PC-3 (cell line): ENCODE results near the gene DENND4B. TPM values are rescaled to one million over a fixed set of nuclear protein-coding genes. Genes with fewer than 3 reads are reported as not detected.

Experiments
- ATAC-seq: fragments of 200-7000 bp; cut with Tn5 transposase; 2 replicates; pipeline ENCODE4 v1.9.1; 2020; ENCODE audit warnings: mild to moderate bottlenecking, moderate library complexity
- BruUV-seq: library from RNA; stranded (reverse); fragments of 400-500 nt; replicated peaks from 2 replicates; lab custom pipeline; 2021; lab: Mats Ljungman, UMichigan
- CTCF ChIA-PET: fragments of 300-600 bp; sonication (Branson Sonifier 250); formaldehyde crosslinking; loops from one replicate; lab custom pipeline; 2022; ENCODE audit warnings: antibody characterized with exemption; lab: Charles Lee
- POLR2A ChIA-PET: fragments of 300-600 bp; sonication (Branson Sonifier 250); formaldehyde crosslinking; loops from one replicate; lab custom pipeline; 2022; ENCODE audit warnings: antibody characterized with exemption; ENCODE audit not compliant: unreplicated experiment; lab: Charles Lee
- DNase-seq: peaks from one replicate; pipeline ENCODE4 v3.0.0-alpha.2; 2015
- H2AFZ ChIP-seq: fragments of 300-600 bp; sonication (generic); 2 replicates; pipeline ENCODE4 v1.6.0; 2016; ENCODE audit warnings: antibody characterized with exemption, low read length
- H3F3A ChIP-seq: fragments of 300-600 bp; sonication (generic); one replicate; pipeline ENCODE4 v1.6.0; 2017; ENCODE audit warnings: antibody characterized with exemption, low read length, control low read depth, mild to moderate bottlenecking; ENCODE audit not compliant: unreplicated experiment
- H3K27ac ChIP-seq: fragments of 300-600 bp; sonication (generic); 2 replicates; pipeline ENCODE4 v1.5.1; 2016; ENCODE audit warnings: mild to moderate bottlenecking, low read length
- H3K27me3 ChIP-seq: fragments of 300-600 bp; sonication (generic); 2 replicates; pipeline ENCODE4 v1.6.1; 2016; ENCODE audit warnings: low read length, mixed read lengths
- H3K36me3 ChIP-seq: fragments of 300-600 bp; sonication (generic); 2 replicates; pipeline ENCODE4 v1.6.1; 2016; ENCODE audit warnings: low read depth, mixed run types, low read length, mixed read lengths
- H3K4me1 ChIP-seq: fragments of 300-600 bp; sonication (generic); 2 replicates; pipeline ENCODE4 v1.5.1; 2016; ENCODE audit warnings: low read length; ENCODE audit not compliant: insufficient read depth
- H3K4me2 ChIP-seq: fragments of 300-600 bp; sonication (generic); 2 replicates; pipeline ENCODE4 v1.6.0; 2016; ENCODE audit warnings: low read length
- H3K4me3 ChIP-seq: fragments of 300-600 bp; sonication (generic); 2 replicates; pipeline ENCODE4 v1.5.1; 2016; ENCODE audit warnings: mild to moderate bottlenecking, low read length, mixed read lengths
- H3K79me2 ChIP-seq: fragments of 300-600 bp; sonication (generic); 2 replicates; pipeline ENCODE4 v1.6.1; 2017; ENCODE audit warnings: low read length, mixed read lengths
- H3K9ac ChIP-seq: fragments of 300-600 bp; sonication (generic); 2 replicates; pipeline ENCODE4 v1.6.0; 2016; ENCODE audit warnings: mild to moderate bottlenecking, low read length
- H3K9me2 ChIP-seq: fragments of 300-600 bp; sonication (generic); replicated peaks from 2 replicates; pipeline ENCODE4 v1.6.1; 2016; ENCODE audit warnings: mixed run types, low read length, mixed read lengths
- H3K9me3 ChIP-seq: fragments of 300-600 bp; sonication (generic); 2 replicates; pipeline ENCODE4 v1.6.1; 2016; ENCODE audit warnings: low read length, mixed read lengths
- H4K20me1 ChIP-seq: fragments of 300-600 bp; sonication (generic); 2 replicates; pipeline ENCODE4 v1.6.1; 2016; ENCODE audit warnings: low read length, mixed read lengths
- EZH2 ChIP-seq: fragments of 300-600 bp; sonication (generic); IDR thresholded peaks from one replicate; pipeline ENCODE4 v1.6.1; 2017; ENCODE audit warnings: antibody characterized with exemption, mild to moderate bottlenecking, low read length; ENCODE audit not compliant: unreplicated experiment
- EZH2phosphoT487 ChIP-seq: fragments of 300-600 bp; sonication (generic); IDR thresholded peaks from 2 replicates; pipeline ENCODE4 v1.6.1; 2018; ENCODE audit warnings: mild to moderate bottlenecking, antibody characterized with exemption, low read length, borderline replicate concordance
- intact Hi-C: fragments of 100-400 bp; cut with micrococcal nuclease; formaldehyde crosslinking; loops from 2 replicates; pipeline ENCODE4 v1.9.0; 2023
- total RNA-seq: library from RNA; depleted of rRNA; stranded (reverse); fragments of >200 nt; gene quantifications from 2 replicates; pipeline ENCODE4 v1.2.3, GENCODE V29; 2014
- TF ChIP-seq, protein P1 (sequence below): fragments of 300-600 bp; sonication (generic); conservative IDR thresholded peaks from 2 replicates; pipeline ENCODE4 v1.5.1; 2017; ENCODE audit warnings: antibody characterized with exemption, low read depth, mild to moderate bottlenecking, low read length

The DENND4B gene
- total RNA-seq, 1 experiment from 2014 or later: 27.3 TPM

DNA sequence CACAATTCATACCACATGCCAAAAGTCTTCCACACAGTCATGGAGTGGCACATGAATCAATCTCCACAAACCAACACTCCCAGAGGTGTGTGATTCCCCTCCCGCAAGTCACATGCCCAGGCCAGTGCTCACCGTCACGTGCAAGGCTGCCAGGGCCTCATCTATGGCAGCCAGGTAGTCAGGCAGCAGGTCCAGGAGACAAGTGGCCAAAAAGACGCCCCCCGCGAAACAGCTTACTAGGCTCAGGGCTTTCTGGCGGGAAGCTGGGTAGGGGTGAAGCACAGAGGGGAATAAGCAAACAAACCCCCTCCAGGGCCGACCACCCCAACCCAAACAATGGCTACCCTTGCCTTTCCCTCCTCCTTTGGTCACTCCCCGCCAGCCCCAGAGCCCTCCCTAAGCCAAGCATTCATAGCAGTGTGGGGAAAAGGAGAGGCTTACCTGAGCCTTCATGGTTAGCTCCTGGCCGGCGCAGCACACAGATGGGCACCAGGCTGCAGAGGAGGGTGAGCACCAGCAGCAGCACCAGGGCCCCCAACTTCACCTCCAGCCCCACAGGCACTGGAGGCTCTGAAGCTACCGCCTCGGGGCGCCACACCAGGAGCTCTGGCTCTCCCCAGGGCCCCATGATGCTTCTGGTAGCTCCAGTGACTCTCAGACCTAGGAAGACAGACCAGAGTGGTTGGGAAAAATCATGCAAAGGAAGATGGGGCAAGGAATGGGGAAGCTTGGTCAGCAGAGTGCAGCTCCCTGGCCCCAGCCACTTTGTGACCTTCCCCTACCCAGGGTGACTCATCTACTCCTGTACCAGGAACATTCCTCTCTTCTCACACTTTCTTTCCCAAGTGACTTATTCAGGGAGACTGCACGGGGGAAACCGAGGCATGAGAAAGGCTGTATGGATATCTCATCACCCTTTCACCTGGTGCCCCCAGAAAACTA lies 15.8 kb upstream of the DENND4B start:
- no peaks in the 10 kb centered on the region for H3K9me2 ChIP-seq
- no TSS peak for BruUV-seq
- ChIA-PET POLR2A (no interaction called here), CTCF (interaction anchor here (1.4 to 1.5 kb wide), 2 partner anchors 15 to 23 kb away, joined by 4 to 5 read pairs; partner anchors contain the start of gene RAB13)
- peaks cover 7% of the 10 kb centered on the region for H3F3A ChIP-seq
- peaks cover 57% of the 10 kb centered on the region for H3K79me2 ChIP-seq
- H3K36me3 ChIP-seq: no peaks in the 10 kb centered on the region; the same call in 1 of the 2 replicates
- no peak for ATAC-seq
- peak overlapping the region; percentile 87 for H2AFZ ChIP-seq
- peak overlapping the region; percentile 98 for H3K4me2 ChIP-seq
- DNase-seq: peak; percentile 56
- H3K27me3 ChIP-seq: no peaks in the 10 kb centered on the region
- intact Hi-C loops: loop anchor here (1.0 kb wide), 1 partner anchor 24 kb away; the partner anchor contains the start of gene RAB13
- no peaks in the 10 kb centered on the region for H3K9me3 ChIP-seq
- H4K20me1 ChIP-seq: no peaks in the 10 kb centered on the region
- TF ChIP-seq EZH2phosphoT487: no peak
- TF ChIP-seq, protein P1, sequence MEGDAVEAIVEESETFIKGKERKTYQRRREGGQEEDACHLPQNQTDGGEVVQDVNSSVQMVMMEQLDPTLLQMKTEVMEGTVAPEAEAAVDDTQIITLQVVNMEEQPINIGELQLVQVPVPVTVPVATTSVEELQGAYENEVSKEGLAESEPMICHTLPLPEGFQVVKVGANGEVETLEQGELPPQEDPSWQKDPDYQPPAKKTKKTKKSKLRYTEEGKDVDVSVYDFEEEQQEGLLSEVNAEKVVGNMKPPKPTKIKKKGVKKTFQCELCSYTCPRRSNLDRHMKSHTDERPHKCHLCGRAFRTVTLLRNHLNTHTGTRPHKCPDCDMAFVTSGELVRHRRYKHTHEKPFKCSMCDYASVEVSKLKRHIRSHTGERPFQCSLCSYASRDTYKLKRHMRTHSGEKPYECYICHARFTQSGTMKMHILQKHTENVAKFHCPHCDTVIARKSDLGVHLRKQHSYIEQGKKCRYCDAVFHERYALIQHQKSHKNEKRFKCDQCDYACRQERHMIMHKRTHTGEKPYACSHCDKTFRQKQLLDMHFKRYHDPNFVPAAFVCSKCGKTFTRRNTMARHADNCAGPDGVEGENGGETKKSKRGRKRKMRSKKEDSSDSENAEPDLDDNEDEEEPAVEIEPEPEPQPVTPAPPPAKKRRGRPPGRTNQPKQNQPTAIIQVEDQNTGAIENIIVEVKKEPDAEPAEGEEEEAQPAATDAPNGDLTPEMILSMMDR: no peak
- TF ChIP-seq EZH2: no peak
- H3K4me1 ChIP-seq: peaks cover 36% of the 10 kb centered on the region
- H3K27ac ChIP-seq: peak overlapping the region; percentile 64
- H3K4me3 ChIP-seq: peak overlapping the region; percentile 84
- H3K9ac ChIP-seq: peak overlapping the region; percentile 83

DNA sequence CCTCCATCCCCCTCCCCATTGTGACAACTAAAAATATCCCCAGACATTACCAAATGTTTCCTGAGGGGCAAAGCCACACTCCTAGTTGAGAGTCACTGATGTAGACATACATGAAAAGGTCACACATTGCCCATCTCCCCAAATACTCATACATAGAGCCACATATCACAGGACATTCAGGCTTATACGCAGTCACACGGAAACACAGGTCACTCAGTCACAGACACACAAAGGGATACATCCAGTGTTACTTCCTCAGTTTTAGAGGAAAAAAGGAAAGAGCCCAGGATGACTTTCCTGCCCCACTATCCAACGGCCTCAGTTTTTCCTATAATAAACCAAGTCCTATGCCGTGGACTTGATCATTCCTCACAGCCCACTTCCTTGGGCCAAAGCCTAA lies 14.9 kb upstream of the DENND4B start:
- no peak overlapping the region for H3K9ac ChIP-seq
- H3K4me2 ChIP-seq: peak overlapping the region; percentile 98
- no peaks in the 10 kb centered on the region; the same call in 1 of the 2 replicates for H3K36me3 ChIP-seq
- no peaks in the 10 kb centered on the region for H3K27me3 ChIP-seq
- TF ChIP-seq EZH2 (no peak), EZH2phosphoT487 (no peak)
- TF ChIP-seq, protein P1: no peak
- POLR2A ChIA-PET: no interaction called here
- no peak overlapping the region for H3K27ac ChIP-seq
- intact Hi-C loops: no loop called here
- H3K79me2 ChIP-seq: peaks cover 63% of the 10 kb centered on the region
- peak overlapping the region; percentile 84 for H3K4me3 ChIP-seq
- BruUV-seq: no TSS peak
- H3K4me1 ChIP-seq: peaks cover 43% of the 10 kb centered on the region
- no peaks in the 10 kb centered on the region for H3K9me2 ChIP-seq
- peaks cover 6% of the 10 kb centered on the region; the same call in 1 of the 2 replicates for H4K20me1 ChIP-seq
- ATAC-seq (no peak), DNase-seq (no peak)
- H3K9me3 ChIP-seq: no peaks in the 10 kb centered on the region
- no peak overlapping the region for H2AFZ ChIP-seq
- H3F3A ChIP-seq: peaks cover 7% of the 10 kb centered on the region
- CTCF ChIA-PET: no interaction called here

DNA sequence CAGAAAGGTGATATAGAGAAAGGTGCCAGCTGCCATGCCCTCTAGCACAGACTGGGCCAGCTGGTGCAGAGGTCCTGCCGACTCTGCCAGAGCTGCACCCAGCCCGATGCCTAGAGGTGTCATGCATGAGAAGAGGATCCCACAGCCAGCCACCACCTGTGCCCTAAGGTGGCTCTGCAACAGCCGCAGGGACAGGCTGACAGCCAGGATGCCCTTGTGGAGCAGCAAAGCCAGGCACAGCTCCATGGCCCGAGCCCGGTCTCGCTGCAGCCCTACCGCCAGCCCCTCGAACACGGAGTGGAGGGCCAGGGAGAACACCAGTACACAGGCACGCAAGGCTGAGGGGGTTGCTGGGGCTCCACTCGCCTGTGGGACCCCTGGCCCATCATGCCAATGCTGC lies 13.7 kb upstream of the DENND4B start:
- intact Hi-C loops: no loop called here
- ATAC-seq (no peak), DNase-seq (no peak)
- Histone ChIP-seq H3K36me3 (no peaks in the 10 kb centered on the region; the same call in 1 of the 2 replicates), H3K9me2 (no peaks in the 10 kb centered on the region), H3K27ac (no peak overlapping the region), H3K27me3 (no peaks in the 10 kb centered on the region), H3K4me3 (no peak overlapping the region), H3K9ac (no peak overlapping the region), H4K20me1 (peaks cover 10% of the 10 kb centered on the region), H3K79me2 (peaks cover 62% of the 10 kb centered on the region), H3K4me1 (peaks cover 41% of the 10 kb centered on the region), H3F3A (peaks cover 7% of the 10 kb centered on the region), H3K4me2 (no peak overlapping the region), H3K9me3 (no peaks in the 10 kb centered on the region), H2AFZ (no peak overlapping the region)
- TF ChIP-seq EZH2phosphoT487: no peak
- no peak for TF ChIP-seq EZH2
- TF ChIP-seq, protein P1: no peak
- ChIA-PET POLR2A (no interaction called here), CTCF (no interaction called here)
- no TSS peak for BruUV-seq
